ENCODE measurements around the gene SVEP1.

Gene SVEP1

GRCh38 chr9:110541950-110542349 lies 37.6 kb downstream of the SVEP1 start (continued):
- TF ChIP-seq, protein P1, sequence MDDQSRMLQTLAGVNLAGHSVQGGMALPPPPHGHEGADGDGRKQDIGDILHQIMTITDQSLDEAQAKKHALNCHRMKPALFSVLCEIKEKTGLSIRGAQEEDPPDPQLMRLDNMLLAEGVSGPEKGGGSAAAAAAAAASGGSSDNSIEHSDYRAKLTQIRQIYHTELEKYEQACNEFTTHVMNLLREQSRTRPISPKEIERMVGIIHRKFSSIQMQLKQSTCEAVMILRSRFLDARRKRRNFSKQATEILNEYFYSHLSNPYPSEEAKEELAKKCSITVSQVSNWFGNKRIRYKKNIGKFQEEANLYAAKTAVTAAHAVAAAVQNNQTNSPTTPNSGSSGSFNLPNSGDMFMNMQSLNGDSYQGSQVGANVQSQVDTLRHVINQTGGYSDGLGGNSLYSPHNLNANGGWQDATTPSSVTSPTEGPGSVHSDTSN (CRISPR knock-in tag; IDR thresholded peaks at IDR 0.05) = no peak
- no peak for TF ChIP-seq ZNF600 (tag by site-specific recombination; IDR thresholded peaks at IDR 0.05)
- TF ChIP-seq ZBTB1 (tag by site-specific recombination; IDR thresholded peaks at IDR 0.05) = no peak
- TF ChIP-seq ZNF19 (tag by site-specific recombination; IDR thresholded peaks at IDR 0.05; ENCODE audit: low read depth) = no peak
- TF ChIP-seq ZNF664 (tag by site-specific recombination; IDR thresholded peaks at IDR 0.05) = no peak
- no peak for TF ChIP-seq ZFP41 (tag by site-specific recombination; IDR thresholded peaks at IDR 0.05; ENCODE audit: borderline replicate concordance)
- no peak for TF ChIP-seq ZBTB20 (tag by site-specific recombination; IDR thresholded peaks at IDR 0.05)
- no peak for TF ChIP-seq ZNF211 (tag by site-specific recombination; IDR thresholded peaks at IDR 0.05; ENCODE audit: low read depth)
- TF ChIP-seq ZNF677 (tag by site-specific recombination; IDR thresholded peaks at IDR 0.05) = no peak

- no peak overlapping the region for H3K27ac ChIP-seq (ENCODE audit: extremely low read depth, low read depth, low read length)
- ChIA-PET CTCF (no interaction called here), POLR2A (no interaction called here)
- no peaks in the 10 kb centered on the region for H3K36me3 ChIP-seq (ENCODE audit: control insufficient read depth in 2 of 2, insufficient read depth in 1 of 2, low read length in 2 of 2)
- no peaks in the 10 kb centered on the region for H3K9me3 ChIP-seq (ENCODE audit: control insufficient read depth, insufficient read depth, low read depth, low read length)
- peaks cover 8% of the 10 kb centered on the region for H3K4me1 ChIP-seq (ENCODE audit: control insufficient read depth, insufficient read depth, low read length)
- H3K4me3 ChIP-seq (ENCODE audit: low read depth, low read length) = no peak overlapping the region
- TF ChIP-seq FEZF1 (tag by site-specific recombination; IDR thresholded peaks at IDR 0.05) (peak; percentile 42), ZNF239 (tag by site-specific recombination; IDR thresholded peaks at IDR 0.05) (no peak)
These were observed 40.9 kb downstream of the SVEP1 start for GRCh38 chr9:110538647-110539041.

- H3K27ac ChIP-seq (ENCODE audit: extremely low read depth, low read depth, low read length) = no peak overlapping the region
- no peaks in the 10 kb centered on the region for H3K36me3 ChIP-seq (ENCODE audit: control insufficient read depth in 2 of 2, insufficient read depth in 1 of 2, low read length in 2 of 2)
- no peak overlapping the region for H3K4me3 ChIP-seq (ENCODE audit: low read depth, low read length)
- H3K9me3 ChIP-seq (ENCODE audit: control insufficient read depth, insufficient read depth, low read depth, low read length) = no peaks in the 10 kb centered on the region
- H3K4me1 ChIP-seq (ENCODE audit: control insufficient read depth, insufficient read depth, low read length) = peaks cover 8% of the 10 kb centered on the region
- ChIA-PET CTCF (interaction anchor here (0.6 kb wide), 1 partner anchor 40 kb away, joined by 3 read pairs; no protein-coding TSS in a partner anchor), POLR2A (no interaction called here)
- TF ChIP-seq ZNF214 (tag by site-specific recombination; IDR thresholded peaks at IDR 0.05; ENCODE audit: borderline replicate concordance) (no peak), FEZF1 (tag by site-specific recombination; IDR thresholded peaks at IDR 0.05) (peak; percentile 26; the same call in 1 of the 2 replicates)
These were observed 41.5 kb downstream of the SVEP1 start for GRCh38 chr9:110537841-110538646.

- Histone ChIP-seq H3K4me3 (ENCODE audit: low read depth, low read length) (no peak overlapping the region), H3K4me1 (ENCODE audit: control insufficient read depth, insufficient read depth, low read length) (peaks cover 8% of the 10 kb centered on the region), H3K27ac (ENCODE audit: extremely low read depth, low read depth, low read length) (no peak overlapping the region), H3K36me3 (ENCODE audit: control insufficient read depth in 2 of 2, insufficient read depth in 1 of 2, low read length in 2 of 2) (no peaks in the 10 kb centered on the region), H3K9me3 (ENCODE audit: control insufficient read depth, insufficient read depth, low read depth, low read length) (no peaks in the 10 kb centered on the region)
- ChIA-PET POLR2A (no interaction called here), CTCF (no interaction called here)
- TF ChIP-seq ZNF629 (tag by site-specific recombination; IDR thresholded peaks at IDR 0.05) = peak; percentile 44; the same call in 1 of the 2 replicates
- TF ChIP-seq ZNF626 (tag by site-specific recombination; IDR thresholded peaks at IDR 0.05) = no peak
- TF ChIP-seq FEZF1 (tag by site-specific recombination; IDR thresholded peaks at IDR 0.05) = peak; percentile 85
- no peak for TF ChIP-seq PATZ1 (tag by site-specific recombination; IDR thresholded peaks at IDR 0.05)
- TF ChIP-seq, protein P2, sequence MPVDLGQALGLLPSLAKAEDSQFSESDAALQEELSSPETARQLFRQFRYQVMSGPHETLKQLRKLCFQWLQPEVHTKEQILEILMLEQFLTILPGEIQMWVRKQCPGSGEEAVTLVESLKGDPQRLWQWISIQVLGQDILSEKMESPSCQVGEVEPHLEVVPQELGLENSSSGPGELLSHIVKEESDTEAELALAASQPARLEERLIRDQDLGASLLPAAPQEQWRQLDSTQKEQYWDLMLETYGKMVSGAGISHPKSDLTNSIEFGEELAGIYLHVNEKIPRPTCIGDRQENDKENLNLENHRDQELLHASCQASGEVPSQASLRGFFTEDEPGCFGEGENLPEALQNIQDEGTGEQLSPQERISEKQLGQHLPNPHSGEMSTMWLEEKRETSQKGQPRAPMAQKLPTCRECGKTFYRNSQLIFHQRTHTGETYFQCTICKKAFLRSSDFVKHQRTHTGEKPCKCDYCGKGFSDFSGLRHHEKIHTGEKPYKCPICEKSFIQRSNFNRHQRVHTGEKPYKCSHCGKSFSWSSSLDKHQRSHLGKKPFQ (tag by site-specific recombination; IDR thresholded peaks at IDR 0.05) = 0 out of 2 replicates have a peak, but pooled peaks have one; percentile 36
- TF ChIP-seq OVOL3 (tag by site-specific recombination; IDR thresholded peaks at IDR 0.05) = 0 out of 2 replicates have a peak, but pooled peaks have one; percentile 28
- TF ChIP-seq ZNF366 (tag by site-specific recombination; conservative IDR thresholded peaks at IDR 0.05) = peak; percentile 52
- TF ChIP-seq PRDM6 (tag by site-specific recombination; IDR thresholded peaks at IDR 0.05) = peak; percentile 85
- no peak; the same call in 1 of the 2 replicates for TF ChIP-seq BCL11B (tag by site-specific recombination; IDR thresholded peaks at IDR 0.05; ENCODE audit: low read depth)
- no peak for TF ChIP-seq ZNF211 (tag by site-specific recombination; IDR thresholded peaks at IDR 0.05; ENCODE audit: low read depth)
- no peak for TF ChIP-seq KLF9 (tag by site-specific recombination; IDR thresholded peaks at IDR 0.05; ENCODE audit: low read depth)
- no peak for TF ChIP-seq ZNF501 (tag by site-specific recombination; IDR thresholded peaks at IDR 0.05)
- TF ChIP-seq ZSCAN16 (tag by site-specific recombination; IDR thresholded peaks at IDR 0.05) = no peak
These were observed 42.7 kb downstream of the SVEP1 start for GRCh38 chr9:110536822-110537221.
